Stimulated activated CD8-positive, alpha-beta memory T cell treated with anti-CD3 and anti-CD28 coated beads, Interleukin-12 subunit alpha, Interleukin-12 subunit beta, amount 100 ng/mL, for 1 hour (primary cell): ENCODE results near the gene CUBN.

Experiments used
- DNase-seq: peaks from one replicate; pipeline ENCODE4 v3.0.0-alpha.2; 2020; ENCODE audit warnings: low read depth

The CUBN gene

GRCh38 chr10:17010363-17011145, 119.1 kb downstream of the CUBN start:
- no peak for DNase-seq

GRCh38 chr10:17009212-17009700, 120.4 kb downstream of the CUBN start:
- no peak for DNase-seq

- no peak for DNase-seq
Measured at GRCh38 chr10:17007418-17007770, 122.2 kb downstream of the CUBN start.

- DNase-seq, result no peak
Measured at GRCh38 chr10:17006631-17007417, 122.8 kb downstream of the CUBN start.

- no peak for DNase-seq
Measured at GRCh38 chr10:17005621-17006566, 123.7 kb downstream of the CUBN start.

- no peak for DNase-seq
Measured at GRCh38 chr10:17004801-17005380, 124.7 kb downstream of the CUBN start.

- DNase-seq, result no peak
Measured at GRCh38 chr10:17003651-17004286, 125.8 kb downstream of the CUBN start.

- DNase-seq, result peak; percentile 63
Measured at GRCh38 chr10:17003151-17003550, 126.5 kb downstream of the CUBN start.

- no peak for DNase-seq
Measured at GRCh38 chr10:17001961-17002749, 127.5 kb downstream of the CUBN start.

GRCh38 chr10:17001297-17001744, 128.3 kb downstream of the CUBN start:
- no peak for DNase-seq

- DNase-seq, result no peak
Measured at GRCh38 chr10:16999665-17000451, 129.8 kb downstream of the CUBN start.

GRCh38 chr10:16996530-16996964, 133.1 kb downstream of the CUBN start:
- DNase-seq, result no peak

GRCh38 chr10:16995867-16996529, 133.6 kb downstream of the CUBN start:
- no peak for DNase-seq

GRCh38 chr10:16993186-16993585, 136.4 kb downstream of the CUBN start:
- no peak for DNase-seq

GRCh38 chr10:16992611-16993119, 136.9 kb downstream of the CUBN start:
- no peak for DNase-seq

GRCh38 chr10:16991011-16991410, 138.6 kb downstream of the CUBN start:
- DNase-seq, result no peak

- no peak for DNase-seq
Measured at GRCh38 chr10:16989826-16990293, 139.8 kb downstream of the CUBN start.

GRCh38 chr10:16988900-16989299, 140.7 kb downstream of the CUBN start:
- no peak for DNase-seq
